HEK293 (cell line): ENCODE results near the gene DCHS1.
A peak's percentile ranks its signal among the peaks of the same experiment; 100 is the strongest.

ENCODE experiments used
- EGR2 ChIP-seq: fragments of 450-650 bp; formaldehyde crosslinking; IDR thresholded peaks from 2 replicates; pipeline ENCODE4 v1.5.1; 2016; ENCODE audit warnings: low read depth, missing biosample characterization, missing genetic modification characterization
- HIC1 ChIP-seq: fragments of 450-650 bp; formaldehyde crosslinking; IDR thresholded peaks from 2 replicates; pipeline ENCODE4 v1.5.1; 2016; ENCODE audit warnings: missing biosample characterization, missing genetic modification characterization
- KLF1 ChIP-seq: fragments of 450-650 bp; formaldehyde crosslinking; IDR thresholded peaks from 2 replicates; pipeline ENCODE4 v1.5.1; 2016; ENCODE audit warnings: missing biosample characterization, missing genetic modification characterization
- KLF17 ChIP-seq: fragments of 450-650 bp; formaldehyde crosslinking; IDR thresholded peaks from 2 replicates; pipeline ENCODE4 v1.5.1; 2016; ENCODE audit warnings: missing biosample characterization, missing genetic modification characterization
- REPIN1 ChIP-seq: fragments of 450-650 bp; formaldehyde crosslinking; IDR thresholded peaks from 2 replicates; pipeline ENCODE4 v1.5.1; 2017; ENCODE audit warnings: missing biosample characterization, missing genetic modification characterization, low read depth
- SP2 ChIP-seq: fragments of 450-650 bp; formaldehyde crosslinking; IDR thresholded peaks from 2 replicates; pipeline ENCODE4 v1.5.1; 2016; ENCODE audit warnings: missing biosample characterization, missing genetic modification characterization
- SP3 ChIP-seq: fragments of 450-650 bp; formaldehyde crosslinking; IDR thresholded peaks from 2 replicates; pipeline ENCODE4 v1.5.1; 2016; ENCODE audit warnings: missing biosample characterization, missing genetic modification characterization
- ZBTB20 ChIP-seq: fragments of 450-650 bp; formaldehyde crosslinking; IDR thresholded peaks from 2 replicates; pipeline ENCODE4 v1.5.1; 2016; ENCODE audit warnings: missing biosample characterization, missing genetic modification characterization
- ZBTB26 ChIP-seq: fragments of 450-650 bp; formaldehyde crosslinking; optimal IDR thresholded peaks from 2 replicates; pipeline ENCODE3; 2016; ENCODE audit warnings: missing biosample characterization, mild to moderate bottlenecking, missing genetic modification characterization
- ZFP37 ChIP-seq: fragments of 450-650 bp; formaldehyde crosslinking; IDR thresholded peaks from 2 replicates; pipeline ENCODE4 v1.5.1; 2016; ENCODE audit warnings: missing biosample characterization, missing genetic modification characterization
- ZFP41 ChIP-seq: fragments of 450-650 bp; formaldehyde crosslinking; IDR thresholded peaks from 2 replicates; pipeline ENCODE4 v1.5.1; 2016; ENCODE audit warnings: missing biosample characterization, missing genetic modification characterization, borderline replicate concordance
- ZNF157 ChIP-seq: fragments of 450-650 bp; formaldehyde crosslinking; IDR thresholded peaks from 2 replicates; pipeline ENCODE4 v1.5.1; 2016; ENCODE audit warnings: missing biosample characterization, missing genetic modification characterization
- ZNF2 ChIP-seq: fragments of 450-650 bp; formaldehyde crosslinking; IDR thresholded peaks from 2 replicates; pipeline ENCODE4 v1.5.1; 2016; ENCODE audit warnings: missing biosample characterization, missing genetic modification characterization
- ZNF23 ChIP-seq: fragments of 450-650 bp; formaldehyde crosslinking; IDR thresholded peaks from 2 replicates; pipeline ENCODE4 v1.5.1; 2016; ENCODE audit warnings: missing biosample characterization, missing genetic modification characterization, borderline replicate concordance
- ZNF26 ChIP-seq: fragments of 450-650 bp; formaldehyde crosslinking; IDR thresholded peaks from 2 replicates; pipeline ENCODE4 v1.5.1; 2016; ENCODE audit warnings: missing biosample characterization, missing genetic modification characterization
- ZNF280C ChIP-seq: fragments of 450-650 bp; formaldehyde crosslinking; IDR thresholded peaks from 2 replicates; pipeline ENCODE4 v1.5.1; 2016; ENCODE audit warnings: missing biosample characterization, missing genetic modification characterization
- ZNF292 ChIP-seq: fragments of 450-650 bp; formaldehyde crosslinking; IDR thresholded peaks from 2 replicates; pipeline ENCODE4 v1.5.1; 2016; ENCODE audit warnings: low read depth, missing biosample characterization, missing genetic modification characterization, borderline replicate concordance
- ZNF394 ChIP-seq: fragments of 450-650 bp; formaldehyde crosslinking; IDR thresholded peaks from 2 replicates; pipeline ENCODE4 v1.5.1; 2016; ENCODE audit warnings: missing biosample characterization, missing genetic modification characterization, mild to moderate bottlenecking, moderate library complexity, borderline replicate concordance
- ZNF426 ChIP-seq: fragments of 450-650 bp; formaldehyde crosslinking; IDR thresholded peaks from 2 replicates; pipeline ENCODE4 v1.5.1; 2017; ENCODE audit warnings: missing biosample characterization, missing genetic modification characterization, mild to moderate bottlenecking, inconsistent platforms, moderate library complexity
- ZNF513 ChIP-seq: fragments of 450-650 bp; IDR thresholded peaks from 2 replicates; pipeline ENCODE4 v1.5.1; 2018; ENCODE audit warnings: missing biosample characterization, missing genetic modification characterization
- ZNF558 ChIP-seq: fragments of 450-650 bp; formaldehyde crosslinking; IDR thresholded peaks from 2 replicates; pipeline ENCODE4 v1.5.1; 2016; ENCODE audit warnings: missing biosample characterization, missing genetic modification characterization
- ZNF692 ChIP-seq: fragments of 450-650 bp; formaldehyde crosslinking; IDR thresholded peaks from 2 replicates; pipeline ENCODE4 v1.5.1; 2016; ENCODE audit warnings: missing biosample characterization, missing genetic modification characterization
- ZSCAN5A ChIP-seq: fragments of 450-650 bp; formaldehyde crosslinking; IDR thresholded peaks from 2 replicates; pipeline ENCODE4 v1.5.1; 2016; ENCODE audit warnings: missing biosample characterization, missing genetic modification characterization

DCHS1 gene

GRCh38 chr11:6682936-6683861, 27.6 kb upstream of the DCHS1 start, which contains the start of gene MRPL17 (continued):
- TF ChIP-seq ZNF280C (tag by site-specific recombination) (no peak), KLF17 (no peak; the same call in 1 of the 2 replicates), ZNF692 (0 out of 2 replicates have a peak, but pooled peaks have one; percentile 9), ZNF394 (tag by site-specific recombination) (0 out of 2 replicates have a peak, but pooled peaks have one; percentile 25), KLF1 (tag by site-specific recombination) (peak; percentile 56; the same call in 1 of the 2 replicates), ZNF426 (tag by site-specific recombination) (no peak), SP3 (tag by site-specific recombination) (peak; percentile 72), REPIN1 (tag by site-specific recombination) (no peak), HIC1 (tag by site-specific recombination) (no peak), SP2 (peak; percentile 89), ZNF513 (tag by site-specific recombination) (no peak), ZNF23 (no peak), ZNF26 (tag by site-specific recombination) (no peak), ZBTB20 (tag by site-specific recombination) (no peak; the same call in 1 of the 2 replicates), ZBTB26 (tag by site-specific recombination) (peak; percentile 46), ZSCAN5A (tag by site-specific recombination) (peak; percentile 19; the same call in 1 of the 2 replicates), EGR2 (tag by site-specific recombination) (no peak), ZNF558 (tag by site-specific recombination) (no peak), ZNF157 (tag by site-specific recombination) (no peak), ZFP41 (tag by site-specific recombination) (no peak), ZNF2 (tag by site-specific recombination) (no peak), ZNF292 (no peak), ZFP37 (peak; percentile 70; the same call in 1 of the 2 replicates)
